ENCODE results near the gene MCOLN2. TPM values are rescaled to one million over a fixed set of nuclear protein-coding genes. Genes with fewer than 3 reads are reported as not detected.

Gene MCOLN2
- total RNA-seq, 1 experiment from 2014 or later, result 1.3 TPM

- H3K9me3 Mint-ChIP-seq, result no peaks in the 10 kb centered on the region
- Histone ChIP-seq H3K27me3 (ENCODE audit: insufficient read depth, low read length) (no peaks in the 10 kb centered on the region), H2BK15ac (ENCODE audit: low read depth, low read length) (no peak overlapping the region), H2AFZ (ENCODE audit: low read length) (no peak overlapping the region), H2AK5ac (ENCODE audit: insufficient read length, low read length) (peak overlapping the region; percentile 9), H2BK12ac (ENCODE audit: insufficient read length, low read depth, low read length) (no peak overlapping the region), H3T11ph (ENCODE audit: low read length) (no peak overlapping the region), H4K5ac (ENCODE audit: insufficient read length, low read depth, low read length) (no peak overlapping the region), H3K4me1 (ENCODE audit: insufficient read depth, low read length) (peaks cover 3% of the 10 kb centered on the region; the same call in 1 of the 2 replicates), H3K23ac (ENCODE audit: insufficient read length, low read depth, low read length) (no peak overlapping the region), H2BK120ac (ENCODE audit: low read depth, low read length, poor library complexity, severe bottlenecking) (no peak overlapping the region), H2BK5ac (ENCODE audit: insufficient read length, low read length) (no peak overlapping the region), H4K91ac (ENCODE audit: insufficient read length, low read depth, low read length) (no peak overlapping the region), H3K4ac (ENCODE audit: low read depth, low read length) (no peak overlapping the region), H3K9ac (ENCODE audit: extremely low read depth, insufficient read length, low read length) (no peak overlapping the region), H3K4me2 (ENCODE audit: insufficient read depth, insufficient read length, low read length) (no peak overlapping the region), H3K9me3 (ENCODE audit: control insufficient read depth, low read depth, low read length) (no peaks in the 10 kb centered on the region), H4K8ac (replicated peaks; ENCODE audit: insufficient read length, low read depth, low read length) (no peak overlapping the region), H3K79me1 (ENCODE audit: insufficient read depth, low read depth, low read length, poor library complexity, severe bottlenecking) (no peaks in the 10 kb centered on the region), H3K23me2 (ENCODE audit: insufficient read length, low read depth, low read length, poor library complexity, severe bottlenecking) (no peaks in the 10 kb centered on the region), H3K14ac (ENCODE audit: insufficient read depth, low read length) (no peak overlapping the region), H2BK20ac (ENCODE audit: low read depth, low read length, poor library complexity, severe bottlenecking) (no peak overlapping the region), H3K27ac (ENCODE audit: insufficient read length, low read depth, low read length) (no peak overlapping the region), H3K18ac (ENCODE audit: insufficient read length, low read depth, low read length) (no peak overlapping the region), H4K20me1 (ENCODE audit: control insufficient read depth, insufficient read depth, insufficient read length) (no peaks in the 10 kb centered on the region), H3K79me2 (ENCODE audit: insufficient read depth, low read length) (no peaks in the 10 kb centered on the region), H3K56ac (ENCODE audit: insufficient read length, low read depth, low read length) (no peak overlapping the region)
- DNase-seq, result no peak
- no peaks in the 10 kb centered on the region for H3K27me3 Mint-ChIP-seq (ENCODE audit: low read depth)
- H3K4me1 Mint-ChIP-seq, result no peaks in the 10 kb centered on the region; a peak in 1 of 4 replicates
- H3K4me3 Mint-ChIP-seq, result no peak overlapping the region
- no peak for TF ChIP-seq CTCF (conservative IDR thresholded peaks at IDR 0.05)
- H3K27ac Mint-ChIP-seq, result peak overlapping the region in 1 of 3 experiments; percentile 20; a peak in 2 of 7 replicates
- H3K36me3 Mint-ChIP-seq (ENCODE audit: insufficient read depth in 1 of 3, low read depth in 3 of 3), result no peaks in the 10 kb centered on the region
- WGBS (ENCODE audit: extremely low coverage, insufficient read length, low lambda C conversion rate), result no CpG with 5 or more reads among the region's 4 CpGs
These were observed 66.6 kb downstream of the MCOLN2 start for GRCh38 chr1:84930329-84930728.

All from H9 (cell line).